ENCODE measurements around the gene CCDC85C.

Gene CCDC85C

DNA sequence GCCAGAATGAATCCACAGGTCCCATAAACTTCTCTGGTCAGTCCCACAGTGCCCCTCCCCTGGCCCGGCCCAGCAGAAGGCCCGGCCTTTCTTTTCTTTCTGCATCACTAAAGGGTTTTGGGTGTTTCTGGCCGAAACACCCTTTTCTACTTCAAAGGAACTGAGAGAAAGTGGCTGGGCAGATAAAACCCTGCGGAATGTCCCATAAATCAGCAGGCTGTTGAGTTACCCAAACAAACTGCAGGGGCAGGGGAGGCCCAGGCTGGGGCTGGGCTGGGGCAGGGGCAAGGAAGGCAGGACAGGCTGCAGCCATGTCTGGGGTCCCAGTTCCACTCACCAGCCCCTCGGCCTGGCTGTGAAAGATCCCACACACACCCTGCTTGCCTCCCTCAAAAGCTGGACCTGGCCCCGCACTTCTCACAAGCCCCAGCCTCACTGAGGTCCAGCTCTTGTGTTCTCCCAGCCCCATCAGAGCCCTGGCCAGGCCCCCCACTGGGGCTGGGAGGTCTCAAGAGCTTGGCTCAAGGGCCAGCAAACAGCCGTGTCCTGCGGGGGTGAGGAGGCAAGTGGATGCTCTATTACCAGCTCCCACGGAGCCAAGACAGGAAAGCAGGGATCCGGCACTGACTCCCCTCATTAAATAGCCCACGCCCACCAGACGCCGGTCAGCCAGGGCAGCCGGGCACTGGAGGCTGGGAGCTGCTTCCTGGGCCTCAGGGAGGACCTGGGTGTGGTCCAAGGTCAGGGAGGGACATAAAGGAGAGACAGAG lies 80.9 kb downstream of the CCDC85C start:
- no peak for TF ChIP-seq FOXP2 (optimal IDR thresholded peaks at IDR 0.05; ENCODE audit: control extremely low read depth, extremely low read length, insufficient read depth)
- no peak for TF ChIP-seq EZH2 (IDR thresholded peaks at IDR 0.05)
- TF ChIP-seq POLR2AphosphoS5 (IDR thresholded peaks at IDR 0.05; ENCODE audit: borderline replicate concordance, low read depth, low read length): no peak
- no peak for DNase-seq (ENCODE audit: low read depth, low spot score)
- Histone ChIP-seq H3K9me3 (ENCODE audit: low read depth, low read length) (no peaks in the 10 kb centered on the region), H3K36me3 (ENCODE audit: insufficient read depth, low read length) (no peaks in the 10 kb centered on the region), H3K9ac (ENCODE audit: insufficient read length) (no peak overlapping the region), H3K27ac (no peak overlapping the region), H3K4me3 (no peak overlapping the region)

DNA sequence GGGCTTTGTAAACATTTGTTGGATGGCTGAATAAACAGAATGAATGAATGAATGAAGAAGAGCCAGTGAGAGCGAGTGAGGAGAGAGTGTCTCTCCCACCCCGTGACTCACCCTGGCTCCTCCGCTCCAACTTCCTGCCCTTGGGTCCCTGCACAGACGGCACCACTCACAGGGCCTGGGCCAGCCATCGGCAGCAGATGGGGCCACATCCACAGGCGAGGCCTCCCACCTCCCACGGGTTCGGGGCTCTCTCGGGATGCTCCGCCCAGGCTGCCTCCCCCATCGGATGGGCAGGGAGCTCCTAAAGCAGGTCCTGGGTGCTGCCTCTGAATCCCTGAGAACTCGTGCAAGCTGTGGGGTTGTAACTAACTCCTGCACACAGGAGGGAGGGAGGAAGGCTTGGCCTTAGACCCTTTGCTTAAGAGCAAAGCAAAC lies 81.5 kb downstream of the CCDC85C start:
- Histone ChIP-seq H3K9me3 (ENCODE audit: low read depth, low read length) (no peaks in the 10 kb centered on the region), H3K36me3 (ENCODE audit: insufficient read depth, low read length) (no peaks in the 10 kb centered on the region), H3K27ac (no peak overlapping the region), H3K9ac (ENCODE audit: insufficient read length) (no peak overlapping the region), H3K4me3 (no peak overlapping the region)
- TF ChIP-seq FOXP2 (optimal IDR thresholded peaks at IDR 0.05; ENCODE audit: control extremely low read depth, extremely low read length, insufficient read depth): no peak
- no peak for TF ChIP-seq EZH2 (IDR thresholded peaks at IDR 0.05)
- no peak for TF ChIP-seq POLR2AphosphoS5 (IDR thresholded peaks at IDR 0.05; ENCODE audit: borderline replicate concordance, low read depth, low read length)
- no peak for DNase-seq (ENCODE audit: low read depth, low spot score)

DNA sequence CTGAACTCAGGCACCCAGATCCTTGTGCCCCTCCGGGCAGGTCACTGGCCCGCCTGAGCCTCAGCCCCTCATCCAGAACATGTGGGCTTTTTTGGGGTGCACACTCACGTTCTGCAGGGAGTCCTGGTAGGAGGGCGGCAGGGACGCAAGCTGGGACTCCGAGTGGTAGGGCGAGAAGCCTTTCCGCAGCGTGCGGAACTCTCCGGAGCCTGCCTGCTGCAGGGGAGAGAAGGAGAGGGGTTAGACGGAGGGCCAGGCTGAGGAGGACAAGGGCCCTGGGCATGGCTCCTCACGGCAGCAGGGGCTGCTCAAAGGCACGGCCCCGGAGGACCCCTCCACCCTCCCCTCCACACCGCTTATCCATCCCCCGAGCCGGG lies 82.0 kb downstream of the CCDC85C start:
- Histone ChIP-seq H3K9me3 (ENCODE audit: low read depth, low read length) (no peaks in the 10 kb centered on the region), H3K27ac (no peak overlapping the region), H3K4me3 (no peak overlapping the region)

DNA sequence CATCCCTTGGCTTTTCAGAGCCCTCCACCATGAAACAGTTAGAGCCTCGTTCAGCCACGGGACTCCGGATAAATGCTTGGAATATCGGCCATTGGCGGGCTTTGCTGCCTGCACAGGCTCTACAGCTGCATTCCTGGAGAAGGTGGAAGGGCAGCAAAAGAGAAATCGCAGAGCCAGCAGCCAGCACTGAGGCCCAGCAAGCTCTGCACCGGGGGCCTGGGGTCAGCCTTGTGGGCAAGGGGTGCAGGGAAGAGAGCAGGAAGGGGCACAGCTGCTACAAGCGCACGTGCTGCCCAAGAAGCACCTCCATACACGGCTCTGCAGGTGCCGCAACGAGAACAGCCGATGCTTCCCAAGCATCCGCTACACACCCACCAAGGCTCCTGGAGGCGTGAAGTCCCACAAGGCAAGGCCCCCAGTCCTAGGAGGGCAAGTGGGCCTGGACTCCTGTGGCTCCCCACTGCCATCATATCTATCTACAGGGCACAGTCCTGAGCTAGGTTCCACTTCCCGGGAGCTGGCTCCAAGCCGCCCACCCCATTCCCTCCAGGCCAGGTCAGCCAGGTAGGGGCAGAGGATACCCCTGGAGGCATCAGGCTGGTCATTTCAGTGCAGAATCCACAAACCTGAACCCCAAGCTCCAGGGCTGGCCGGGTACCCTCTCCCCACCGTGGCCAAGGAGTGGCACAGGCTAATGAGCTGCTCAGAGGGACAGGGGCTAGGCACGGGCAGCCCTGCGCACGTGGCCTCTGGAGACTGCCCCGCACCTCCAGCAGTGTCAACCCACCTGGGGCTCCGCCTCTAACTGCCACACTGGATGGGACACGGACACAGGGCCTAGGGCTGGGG lies 82.6 kb downstream of the CCDC85C start:
- Histone ChIP-seq H3K9me3 (ENCODE audit: low read depth, low read length) (no peaks in the 10 kb centered on the region), H3K27ac (no peak overlapping the region), H3K36me3 (ENCODE audit: insufficient read depth, low read length) (no peaks in the 10 kb centered on the region), H3K9ac (ENCODE audit: insufficient read length) (no peak overlapping the region), H3K4me3 (no peak overlapping the region)
- no peak for DNase-seq (ENCODE audit: low read depth, low spot score)
- TF ChIP-seq FOXP2 (optimal IDR thresholded peaks at IDR 0.05; ENCODE audit: control extremely low read depth, extremely low read length, insufficient read depth) (no peak), EZH2 (IDR thresholded peaks at IDR 0.05) (no peak)

More for the DNA sequence above, 82.0 kb downstream of the CCDC85C start:
- no peak for DNase-seq (ENCODE audit: low read depth, low spot score)
- TF ChIP-seq EZH2 (IDR thresholded peaks at IDR 0.05) (no peak), POLR2AphosphoS5 (IDR thresholded peaks at IDR 0.05; ENCODE audit: borderline replicate concordance, low read depth, low read length) (no peak), FOXP2 (optimal IDR thresholded peaks at IDR 0.05; ENCODE audit: control extremely low read depth, extremely low read length, insufficient read depth) (no peak)
- Histone ChIP-seq H3K36me3 (ENCODE audit: insufficient read depth, low read length) (no peaks in the 10 kb centered on the region), H3K9ac (ENCODE audit: insufficient read length) (no peak overlapping the region)

DNA sequence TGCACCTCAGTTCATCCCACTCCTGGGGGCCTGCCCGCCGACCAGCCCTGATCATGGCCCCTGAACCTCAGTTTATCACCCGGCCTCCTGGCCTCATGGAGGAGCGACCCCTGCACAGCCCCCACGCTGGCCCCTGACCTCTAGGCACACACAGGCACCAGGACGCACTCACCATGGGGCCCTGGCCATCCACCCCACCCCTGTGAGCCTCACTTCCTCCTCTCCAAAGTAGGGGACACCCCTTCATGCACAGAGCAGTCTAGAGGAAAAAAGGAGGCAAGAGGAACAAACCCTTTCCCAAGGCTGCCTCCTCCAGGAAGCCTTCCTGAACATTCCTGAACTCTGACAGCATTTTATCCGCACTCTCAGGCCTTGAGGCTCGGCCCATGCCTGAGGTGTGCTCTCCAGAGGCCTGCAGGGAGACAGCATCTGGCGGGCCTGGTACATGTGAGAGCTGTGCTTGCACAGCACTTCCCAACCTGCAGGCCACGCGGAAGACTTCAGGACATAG lies 83.4 kb downstream of the CCDC85C start:
- Histone ChIP-seq H3K36me3 (ENCODE audit: insufficient read depth, low read length) (no peaks in the 10 kb centered on the region), H3K4me3 (no peak overlapping the region), H3K27ac (no peak overlapping the region), H3K9me3 (ENCODE audit: low read depth, low read length) (no peaks in the 10 kb centered on the region), H3K9ac (ENCODE audit: insufficient read length) (no peak overlapping the region)
- DNase-seq (ENCODE audit: low read depth, low spot score): no peak
- TF ChIP-seq FOXP2 (optimal IDR thresholded peaks at IDR 0.05; ENCODE audit: control extremely low read depth, extremely low read length, insufficient read depth): no peak
- no peak for TF ChIP-seq POLR2AphosphoS5 (IDR thresholded peaks at IDR 0.05; ENCODE audit: borderline replicate concordance, low read depth, low read length)
- TF ChIP-seq EZH2 (IDR thresholded peaks at IDR 0.05): no peak

DNA sequence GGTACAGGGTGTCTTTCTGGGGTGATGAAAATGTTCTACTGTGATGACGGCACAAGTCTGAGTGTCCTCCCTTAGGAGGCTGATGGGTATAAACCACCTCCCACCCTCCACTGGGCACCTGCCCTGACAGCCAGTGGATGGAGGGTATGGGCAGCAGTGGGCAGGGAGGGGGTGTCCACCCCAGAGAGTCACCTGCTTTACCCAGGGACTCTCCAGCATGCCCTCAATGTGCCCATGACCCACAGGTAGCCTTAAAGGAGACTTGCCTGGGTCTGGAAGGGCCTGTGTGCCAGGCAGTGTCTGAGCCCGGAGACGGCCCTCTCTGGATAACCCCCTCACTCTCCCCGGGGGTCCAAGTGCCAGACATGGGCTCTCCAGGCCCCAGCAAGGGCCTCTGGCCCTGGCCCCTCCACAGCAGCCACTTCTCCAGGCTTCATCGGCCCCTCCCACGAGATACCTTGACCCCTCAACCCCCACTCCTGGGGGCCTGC lies 84.0 kb downstream of the CCDC85C start:
- Histone ChIP-seq H3K36me3 (ENCODE audit: insufficient read depth, low read length) (peaks cover 3% of the 10 kb centered on the region; the same call in 1 of the 2 replicates), H3K27ac (no peak overlapping the region), H3K4me3 (no peak overlapping the region), H3K9ac (ENCODE audit: insufficient read length) (no peak overlapping the region), H3K9me3 (ENCODE audit: low read depth, low read length) (no peaks in the 10 kb centered on the region)
- TF ChIP-seq POLR2AphosphoS5 (IDR thresholded peaks at IDR 0.05; ENCODE audit: borderline replicate concordance, low read depth, low read length): no peak
- no peak for DNase-seq (ENCODE audit: low read depth, low spot score)

DNA sequence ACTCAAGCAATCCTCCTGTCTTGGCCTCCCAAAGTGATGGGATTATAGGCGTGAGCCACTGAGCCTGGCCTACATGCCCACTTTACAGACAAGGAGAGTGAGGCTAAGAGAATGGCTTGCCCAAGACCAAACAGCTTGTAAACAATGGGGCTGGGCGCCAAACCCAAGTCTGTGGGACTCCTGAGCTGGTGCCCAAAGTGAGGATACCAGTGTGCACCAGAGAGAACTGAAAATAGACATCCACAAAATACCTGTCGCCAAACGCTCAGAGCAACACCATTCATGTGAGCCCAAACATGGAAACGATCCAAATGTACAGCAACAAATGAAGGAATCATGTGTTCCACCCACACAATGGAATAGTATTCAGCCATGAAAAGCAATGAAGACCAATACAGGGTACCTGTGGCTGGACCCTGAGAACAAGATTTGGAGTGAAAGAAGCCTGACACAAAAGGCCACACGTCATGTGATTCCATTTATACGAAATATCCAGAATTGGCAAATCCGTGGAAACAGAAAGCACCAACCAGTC lies 84.6 kb downstream of the CCDC85C start:
- H3K9ac ChIP-seq (ENCODE audit: insufficient read length): no peak overlapping the region
- TF ChIP-seq EZH2 (IDR thresholded peaks at IDR 0.05): no peak
- TF ChIP-seq FOXP2 (optimal IDR thresholded peaks at IDR 0.05; ENCODE audit: control extremely low read depth, extremely low read length, insufficient read depth): no peak
- no peak for TF ChIP-seq POLR2AphosphoS5 (IDR thresholded peaks at IDR 0.05; ENCODE audit: borderline replicate concordance, low read depth, low read length)
- no peak overlapping the region for H3K4me3 ChIP-seq
- no peak for DNase-seq (ENCODE audit: low read depth, low spot score)
- peaks cover 9% of the 10 kb centered on the region; the same call in 1 of the 2 replicates for H3K36me3 ChIP-seq (ENCODE audit: insufficient read depth, low read length)
- no peak overlapping the region for H3K27ac ChIP-seq
- no peaks in the 10 kb centered on the region for H3K9me3 ChIP-seq (ENCODE audit: low read depth, low read length)

Measured in SK-N-MC (cell line).